ENCODE results near the gene GTF3C6.
"Not testable (repeated sequence)": the region's sequence is repeated elsewhere in the genome, so short reads cannot be mapped to it uniquely, and the experiment has no call there.

Gene GTF3C6

GRCh38 chr6:110979565-110980101 is 21.1 kb downstream of the GTF3C6 start:
- DNase-seq (ENCODE audit: low read depth), result no peak

- DNase-seq (ENCODE audit: low read depth), result no peak
These were observed 21.7 kb downstream of the GTF3C6 start for GRCh38 chr6:110980227-110980626.

- DNase-seq (ENCODE audit: low read depth), result no peak
These were observed 22.1 kb downstream of the GTF3C6 start for GRCh38 chr6:110980648-110981047.

- DNase-seq (ENCODE audit: low read depth), result no peak
These were observed 22.7 kb downstream of the GTF3C6 start for GRCh38 chr6:110981202-110981600.

- DNase-seq (ENCODE audit: low read depth), result no peak
These were observed 32.5 kb downstream of the GTF3C6 start for GRCh38 chr6:110990840-110991576.

- no peak for DNase-seq (ENCODE audit: low read depth)
These were observed 38.2 kb downstream of the GTF3C6 start for GRCh38 chr6:110996691-110997090.

- no peak for DNase-seq (ENCODE audit: low read depth)
These were observed 41.2 kb downstream of the GTF3C6 start for GRCh38 chr6:110999634-111000270.

- no peak for DNase-seq (ENCODE audit: low read depth)
These were observed 43.8 kb downstream of the GTF3C6 start for GRCh38 chr6:111002350-111002749.

- no peak for DNase-seq (ENCODE audit: low read depth)
These were observed 53.0 kb downstream of the GTF3C6 start for GRCh38 chr6:111011360-111012142.

GRCh38 chr6:111012143-111012452 is 53.6 kb downstream of the GTF3C6 start:
- DNase-seq (ENCODE audit: low read depth), result no peak

- DNase-seq (ENCODE audit: low read depth), result not testable (repeated sequence)
These were observed 54.0 kb downstream of the GTF3C6 start for GRCh38 chr6:111012520-111012919.

- no peak for DNase-seq (ENCODE audit: low read depth)
These were observed 54.8 kb downstream of the GTF3C6 start for GRCh38 chr6:111013144-111013915.

GRCh38 chr6:111015389-111016124 is 57.1 kb downstream of the GTF3C6 start:
- no peak for DNase-seq (ENCODE audit: low read depth)

- DNase-seq (ENCODE audit: low read depth), result not testable (repeated sequence)
These were observed 58.7 kb downstream of the GTF3C6 start for GRCh38 chr6:111017241-111017640.
